ENCODE measurements around the gene SPINK14. TPM values are rescaled to one million over a fixed set of nuclear protein-coding genes. Genes with fewer than 3 reads are reported as not detected.

SPINK14 gene
- total and polyA plus RNA-seq, 12 donors = not detected

- DNase-seq = no peak
- no peak for TF ChIP-seq CTCF (IDR thresholded peaks at IDR 0.05)
- TF ChIP-seq POLR2A (IDR thresholded peaks at IDR 0.05) = no peak
- H3K36me3 ChIP-seq (replicated peaks in 1 of 2) = no peaks in the 10 kb centered on the region
- H3K4me1 ChIP-seq (replicated peaks in 1 of 2) = no peaks in the 10 kb centered on the region
- peaks cover 0 to 5% (median 0%) of the 10 kb centered on the region in 3 donors for H3K9me3 ChIP-seq (replicated peaks in 1 of 3)
- no peak overlapping the region for H3K4me3 ChIP-seq
- intact Hi-C loops (cut with DNase I) = loop anchor here (10.0 kb wide), 2 partner anchors 198 to 558 kb away; no protein-coding TSS in a partner anchor
- peaks cover 17% of the 10 kb centered on the region for H3K27me3 ChIP-seq
- no peak overlapping the region for H3K27ac ChIP-seq
- 20 to 38% (median 25%) methylated on average over 2 of the region's 2 CpGs for WGBS, 4 donors
Observed at GRCh38 chr5:148176480-148176879, 8.1 kb downstream of the SPINK14 start.

DNA sequence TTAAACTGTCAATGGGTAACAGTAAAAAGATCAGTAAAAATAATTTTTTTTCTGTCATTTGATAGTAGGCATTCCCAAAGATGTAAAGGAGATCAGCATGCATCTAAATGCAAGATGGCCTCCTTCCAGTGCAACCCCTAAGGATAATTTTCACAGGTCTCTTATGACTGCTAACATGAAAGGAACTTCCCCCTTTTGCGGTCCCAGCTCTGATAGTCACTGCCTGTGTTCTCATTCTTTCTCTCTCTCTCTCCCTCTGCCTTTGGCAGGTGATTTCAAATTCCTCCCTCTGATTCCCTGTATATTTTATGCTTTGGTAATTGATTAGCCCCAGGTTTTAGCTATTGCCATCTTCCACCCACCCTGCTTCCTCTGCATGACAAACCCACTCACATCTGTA is 8.9 kb downstream of the SPINK14 start:
- peaks cover 14% of the 10 kb centered on the region for H3K27me3 ChIP-seq
- WGBS, 4 donors = 56 to 70% (median 62%) methylated on average over 1 of the region's 1 CpG
- no peak for DNase-seq
- H3K4me1 ChIP-seq (replicated peaks in 1 of 2) = no peaks in the 10 kb centered on the region
- intact Hi-C loops (cut with DNase I) = loop anchor here (10.0 kb wide), 2 partner anchors 198 to 558 kb away; no protein-coding TSS in a partner anchor
- peaks cover 0 to 11% (median 0%) of the 10 kb centered on the region in 3 donors for H3K9me3 ChIP-seq (replicated peaks in 1 of 3)
- TF ChIP-seq POLR2A (IDR thresholded peaks at IDR 0.05) (no peak), CTCF (IDR thresholded peaks at IDR 0.05) (no peak)
- no peak overlapping the region for H3K27ac ChIP-seq
- H3K4me3 ChIP-seq = no peak overlapping the region
- no peaks in the 10 kb centered on the region for H3K36me3 ChIP-seq (replicated peaks in 1 of 2)

DNA sequence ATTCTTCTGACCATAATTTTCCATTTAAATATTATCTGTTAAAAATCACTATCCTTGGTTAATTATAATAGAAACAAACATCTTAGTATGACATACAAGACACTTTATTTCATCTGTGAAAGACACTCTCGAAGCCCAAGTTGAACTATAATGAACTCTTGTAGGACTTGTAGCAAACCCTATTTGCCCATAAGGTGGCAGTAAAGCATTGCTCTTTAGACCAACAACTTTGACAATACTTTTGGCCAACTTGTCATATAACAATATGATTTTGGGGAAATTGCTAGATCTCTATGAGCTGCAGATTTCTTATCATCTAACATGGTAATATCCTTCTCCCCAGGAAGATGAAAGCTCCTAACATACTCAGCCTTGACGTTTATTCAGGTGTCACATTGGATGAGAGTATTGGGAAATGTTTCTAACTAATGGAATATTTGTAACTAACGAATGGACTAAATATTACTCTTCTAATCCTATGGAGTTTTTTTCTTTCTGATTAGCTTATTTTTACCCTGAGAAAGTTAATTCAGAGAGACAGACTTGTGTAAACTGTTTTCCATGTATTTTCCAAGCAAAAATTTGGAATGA is 11.0 kb downstream of the SPINK14 start:
- no peak overlapping the region for H3K4me3 ChIP-seq
- no peaks in the 10 kb centered on the region for H3K4me1 ChIP-seq (replicated peaks in 1 of 2)
- no peaks in the 10 kb centered on the region for H3K36me3 ChIP-seq (replicated peaks in 1 of 2)
- peaks cover 0 to 11% (median 0%) of the 10 kb centered on the region in 3 donors for H3K9me3 ChIP-seq (replicated peaks in 1 of 3)
- DNase-seq = peak in 4 of 7 donors; percentile 13 to 19 (median 17)
- H3K27me3 ChIP-seq = peaks cover 14% of the 10 kb centered on the region
- no peak overlapping the region for H3K27ac ChIP-seq
- intact Hi-C loops (cut with DNase I) = loop anchor here (2.0 to 10.0 kb wide), 3 partner anchors 195 to 555 kb away; no protein-coding TSS in a partner anchor
- peak; percentile 46 to 89 (median 76) for TF ChIP-seq CTCF (IDR thresholded peaks at IDR 0.05)
- TF ChIP-seq POLR2A (IDR thresholded peaks at IDR 0.05) = no peak
- 30 to 32% (median 31%) methylated on average over 3 of the region's 3 CpGs for WGBS, 4 donors

DNA sequence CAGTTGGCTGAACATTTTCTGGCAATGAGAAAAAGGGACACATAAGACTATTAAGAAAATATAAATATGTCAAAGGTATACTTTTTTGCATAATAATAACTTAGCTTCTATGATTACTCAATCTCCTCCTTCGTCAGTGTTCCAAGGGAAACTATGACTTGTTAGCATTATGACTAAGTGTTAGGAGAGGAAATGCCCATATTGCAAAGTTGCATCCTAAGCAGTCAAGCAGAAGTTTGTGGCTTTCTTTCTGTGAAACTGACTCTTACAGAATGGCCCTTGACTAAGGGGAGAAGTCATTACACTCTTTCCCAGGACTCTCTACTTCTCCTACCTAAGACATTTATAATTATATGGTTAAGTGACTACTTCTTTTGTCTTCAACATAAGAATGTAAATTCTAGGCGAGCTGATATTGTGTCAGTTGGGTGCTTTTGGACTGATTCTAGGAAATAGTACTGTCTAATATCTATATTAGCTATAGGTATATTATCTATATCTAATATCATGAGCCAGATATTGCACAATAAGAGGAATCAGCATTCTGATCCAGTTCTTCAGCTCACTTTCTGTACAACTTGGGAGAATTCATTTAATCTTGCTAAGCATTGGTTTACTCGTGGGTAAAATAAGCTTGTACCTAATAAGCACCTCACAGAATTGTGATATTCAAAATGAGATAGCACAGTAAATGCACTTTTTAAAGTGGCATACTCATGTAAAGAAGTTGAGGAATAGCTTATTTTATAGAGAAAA is 18.1 kb downstream of the SPINK14 start:
- H3K4me1 ChIP-seq (replicated peaks in 1 of 2) = no peaks in the 10 kb centered on the region
- WGBS, 4 donors = 62 to 74% (median 67%) methylated on average over 3 of the region's 3 CpGs
- H3K4me3 ChIP-seq = no peak overlapping the region
- TF ChIP-seq CTCF (IDR thresholded peaks at IDR 0.05) (no peak), POLR2A (IDR thresholded peaks at IDR 0.05) (no peak)
- peaks cover 14% of the 10 kb centered on the region for H3K27me3 ChIP-seq
- intact Hi-C loops (cut with DNase I) = loop anchor here in 1 of 2 donors (10.0 kb wide), 1 partner anchor 548 kb away; no protein-coding TSS in a partner anchor
- peak overlapping the region in 2 of 5 donors; percentile 37 to 61 for H3K27ac ChIP-seq
- peak in 1 of 7 donors; percentile 18 for DNase-seq
- H3K9me3 ChIP-seq (replicated peaks in 1 of 3) = peaks cover 0 to 7% (median 0%) of the 10 kb centered on the region in 3 donors
- H3K36me3 ChIP-seq (replicated peaks in 1 of 2) = no peaks in the 10 kb centered on the region
